HepG2 (cell line): ENCODE results near the gene DNPH1. TPM values are rescaled to one million over a fixed set of nuclear protein-coding genes. Genes with fewer than 3 reads are reported as not detected.

Experiments used
- BORCS8-MEF2B ChIP-seq: sonication (generic); formaldehyde crosslinking; IDR thresholded peaks from 2 replicates; pipeline ENCODE4 v1.8.0; 2022; ENCODE audit warnings: mild to moderate bottlenecking, missing genetic modification reagents
- ERF ChIP-seq: IDR thresholded peaks from 2 replicates; pipeline ENCODE4 v1.6.1; 2018; ENCODE audit warnings: missing biosample characterization, missing genetic modification reagents
- NFE2L1 ChIP-seq: sonication (generic); formaldehyde crosslinking; IDR thresholded peaks from 2 replicates; pipeline ENCODE4 v1.4.0; 2020; ENCODE audit warnings: missing genetic modification reagents, mild to moderate bottlenecking, borderline replicate concordance
- RXRA ChIP-seq: sonication (generic); formaldehyde crosslinking; IDR thresholded peaks from 2 replicates; pipeline ENCODE4 v1.5.1; 2020; ENCODE audit warnings: missing genetic modification reagents
- RXRB ChIP-seq: IDR thresholded peaks from 2 replicates; pipeline ENCODE4 v1.6.1; 2016; ENCODE audit warnings: borderline replicate concordance, missing genetic modification reagents, missing compliant biosample characterization
- SMAD3 ChIP-seq: sonication (generic); formaldehyde crosslinking; IDR thresholded peaks from 2 replicates; pipeline ENCODE4 v1.4.0; 2020; ENCODE audit warnings: missing genetic modification reagents
- SSRP1 ChIP-seq: IDR thresholded peaks from 2 replicates; pipeline ENCODE4 v1.6.1; 2016; ENCODE audit warnings: control low read depth
- TCF7 ChIP-seq: sonication (generic); IDR thresholded peaks from 2 replicates; pipeline ENCODE4 v1.6.1; 2016; ENCODE audit warnings: antibody characterized with exemption, low read depth
- ZFP37 ChIP-seq: sonication (generic); formaldehyde crosslinking; IDR thresholded peaks from 2 replicates; pipeline ENCODE4 v1.4.0; 2020; ENCODE audit warnings: missing genetic modification reagents, borderline replicate concordance
- ZFP82 ChIP-seq: sonication (generic); formaldehyde crosslinking; IDR thresholded peaks from 2 replicates; pipeline ENCODE4 v1.5.1; 2020; ENCODE audit warnings: mild to moderate bottlenecking, missing genetic modification reagents, borderline replicate concordance
- ZFP90 ChIP-seq: sonication (generic); formaldehyde crosslinking; IDR thresholded peaks from 2 replicates; pipeline ENCODE4 v1.8.0; 2022; ENCODE audit warnings: missing genetic modification reagents, mild to moderate bottlenecking, inconsistent platforms, borderline replicate concordance
- ZMAT3 ChIP-seq: sonication (generic); formaldehyde crosslinking; conservative IDR thresholded peaks from 2 replicates; pipeline ENCODE4 v1.7.0; 2021; ENCODE audit warnings: missing genetic modification reagents
- ZNF251 ChIP-seq: sonication (generic); formaldehyde crosslinking; IDR thresholded peaks from 2 replicates; pipeline ENCODE4 v1.9.0; 2021; ENCODE audit warnings: mild to moderate bottlenecking, missing genetic modification reagents
- ZNF33A ChIP-seq: sonication (generic); formaldehyde crosslinking; IDR thresholded peaks from 2 replicates; pipeline ENCODE4 v1.5.1; 2020; ENCODE audit warnings: missing genetic modification reagents, mild to moderate bottlenecking, moderate library complexity, borderline replicate concordance
- ZNF430 ChIP-seq: sonication (generic); formaldehyde crosslinking; IDR thresholded peaks from 2 replicates; pipeline ENCODE4 v1.9.0; 2021; ENCODE audit warnings: mild to moderate bottlenecking, missing genetic modification reagents
- ZNF572 ChIP-seq: sonication (generic); formaldehyde crosslinking; IDR thresholded peaks from 2 replicates; pipeline ENCODE4 v1.5.1; 2020; ENCODE audit warnings: mild to moderate bottlenecking, missing genetic modification reagents
- ZNF652 ChIP-seq: IDR thresholded peaks from 2 replicates; pipeline ENCODE4 v1.6.1; 2016; ENCODE audit warnings: low read depth, borderline replicate concordance
- ZNF782 ChIP-seq: sonication (generic); formaldehyde crosslinking; IDR thresholded peaks from 2 replicates; pipeline ENCODE4 v1.4.0; 2020; ENCODE audit warnings: missing genetic modification reagents, mild to moderate bottlenecking, borderline replicate concordance
- polyA plus RNA-seq, 8 experiments: library from polyadenylated mRNA; depleted of rRNA in 3 of 8; stranded (reverse) in 7 of 8; unstranded in 1 of 8; fragments of >200 nt; fragmentation: Illumina TruSeq in 4 of 8; extraction: Trizol in 4 of 8; gene quantifications; 2 replicates each; pipeline versions ENCODE4 v1.2.1 to v1.2.3, GENCODE V29; 2011 to 2016; ENCODE audit warnings: low read depth in 4 of 8, missing spikeins in 1 of 8, mixed read lengths in 1 of 8; ENCODE audit not compliant: insufficient read depth in 1 of 8
- total RNA-seq, 5 experiments: library from RNA; depleted of rRNA; stranded (reverse); fragments of >200 nt; fragmentation: Illumina TruSeq; extraction: Trizol; gene quantifications; 2 replicates each; pipeline ENCODE4 v1.2.3, GENCODE V29; 2016; ENCODE audit warnings: low read depth in 1 of 5
- TF ChIP-seq, protein P1 (sequence below): sonication (generic); formaldehyde crosslinking; IDR thresholded peaks from 2 replicates; pipeline ENCODE4 v1.4.0; 2020; ENCODE audit warnings: mild to moderate bottlenecking, missing genetic modification reagents
- TF ChIP-seq, protein P2 (sequence below): sonication (generic); formaldehyde crosslinking; conservative IDR thresholded peaks from 2 replicates; pipeline ENCODE4 v1.8.1; 2023; ENCODE audit warnings: missing genetic modification reagents
- TF ChIP-seq, protein P3 (sequence below), 2 experiments: sonication (generic) in 1 of 2; formaldehyde crosslinking in 1 of 2; IDR thresholded peaks; 2 replicates each; pipeline versions ENCODE4 v1.5.1 to v1.6.1; 2011 to 2020; ENCODE audit warnings: borderline replicate concordance in 1 of 2, low read depth in 1 of 2, low read length in 1 of 2, mild to moderate bottlenecking in 1 of 2, missing genetic modification reagents in 1 of 2, moderate library complexity in 1 of 2
- TF ChIP-seq, protein P4 (sequence below): sonication (generic); formaldehyde crosslinking; conservative IDR thresholded peaks from 2 replicates; pipeline ENCODE4 v1.8.0; 2022; ENCODE audit warnings: mild to moderate bottlenecking, moderate library complexity, missing genetic modification reagents
- TF ChIP-seq, protein P5 (sequence below): sonication (generic); formaldehyde crosslinking; IDR thresholded peaks from 2 replicates; pipeline ENCODE4 v1.4.0; 2020; ENCODE audit warnings: mild to moderate bottlenecking, missing genetic modification reagents

The DNPH1 gene
- total and polyA plus RNA-seq, 2 of the 13 experiments (the other 11 are each of a cell fraction or from before 2014, with no cell fraction given): 56.5 to 75.1 TPM

DNA sequence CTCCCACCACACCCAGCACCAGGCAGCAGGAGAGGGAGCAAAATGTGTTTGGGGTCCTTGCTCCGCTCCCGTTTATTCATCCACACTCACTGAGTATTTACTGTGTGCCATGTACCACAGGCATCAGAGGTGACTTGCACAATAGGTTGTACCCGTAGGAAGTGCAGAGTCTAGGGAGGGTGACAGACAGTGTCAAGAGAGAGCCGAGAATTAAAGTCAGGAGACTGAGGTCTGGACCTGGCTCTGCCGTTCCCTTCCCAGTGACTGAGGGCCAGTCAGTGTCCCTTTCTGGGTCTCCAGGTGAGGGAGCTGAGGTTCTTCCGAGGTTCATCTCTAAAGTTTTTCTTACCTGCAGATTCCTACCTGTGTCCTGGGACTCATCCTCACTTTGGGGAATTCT is 36.3 kb upstream of the DNPH1 start (continued):
- TF ChIP-seq, protein P1, sequence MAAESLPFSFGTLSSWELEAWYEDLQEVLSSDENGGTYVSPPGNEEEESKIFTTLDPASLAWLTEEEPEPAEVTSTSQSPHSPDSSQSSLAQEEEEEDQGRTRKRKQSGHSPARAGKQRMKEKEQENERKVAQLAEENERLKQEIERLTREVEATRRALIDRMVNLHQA (CRISPR knock-in tag): no peak
- TF ChIP-seq ZFP82 (CRISPR knock-in tag) (no peak), RXRB (CRISPR knock-in tag) (peak; percentile 45; the same call in 1 of the 2 replicates), ZNF782 (CRISPR knock-in tag) (no peak), RXRA (CRISPR knock-in tag) (peak; percentile 30; the same call in 1 of the 2 replicates), ZFP37 (CRISPR knock-in tag) (no peak), ZNF430 (CRISPR knock-in tag) (no peak), ZMAT3 (CRISPR knock-in tag) (no peak), ZNF251 (CRISPR knock-in tag) (no peak), ZNF572 (no peak), ZFP90 (CRISPR knock-in tag) (0 out of 2 replicates have a peak, but pooled peaks have one; percentile 5), TCF7 (no peak), ZNF652 (CRISPR knock-in tag) (no peak), NFE2L1 (CRISPR knock-in tag) (no peak), ZNF33A (CRISPR knock-in tag) (0 out of 2 replicates have a peak, but pooled peaks have one; percentile 43), ERF (CRISPR knock-in tag) (0 out of 2 replicates have a peak, but pooled peaks have one; percentile 42), SMAD3 (CRISPR knock-in tag) (peak; percentile 64; the same call in 1 of the 2 replicates), SSRP1 (CRISPR knock-in tag) (no peak), BORCS8-MEF2B (CRISPR knock-in tag) (0 out of 2 replicates have a peak, but pooled peaks have one; percentile 5)
- TF ChIP-seq, protein P2, sequence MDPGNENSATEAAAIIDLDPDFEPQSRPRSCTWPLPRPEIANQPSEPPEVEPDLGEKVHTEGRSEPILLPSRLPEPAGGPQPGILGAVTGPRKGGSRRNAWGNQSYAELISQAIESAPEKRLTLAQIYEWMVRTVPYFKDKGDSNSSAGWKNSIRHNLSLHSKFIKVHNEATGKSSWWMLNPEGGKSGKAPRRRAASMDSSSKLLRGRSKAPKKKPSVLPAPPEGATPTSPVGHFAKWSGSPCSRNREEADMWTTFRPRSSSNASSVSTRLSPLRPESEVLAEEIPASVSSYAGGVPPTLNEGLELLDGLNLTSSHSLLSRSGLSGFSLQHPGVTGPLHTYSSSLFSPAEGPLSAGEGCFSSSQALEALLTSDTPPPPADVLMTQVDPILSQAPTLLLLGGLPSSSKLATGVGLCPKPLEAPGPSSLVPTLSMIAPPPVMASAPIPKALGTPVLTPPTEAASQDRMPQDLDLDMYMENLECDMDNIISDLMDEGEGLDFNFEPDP (CRISPR knock-in tag): no peak
- TF ChIP-seq, protein P3, sequence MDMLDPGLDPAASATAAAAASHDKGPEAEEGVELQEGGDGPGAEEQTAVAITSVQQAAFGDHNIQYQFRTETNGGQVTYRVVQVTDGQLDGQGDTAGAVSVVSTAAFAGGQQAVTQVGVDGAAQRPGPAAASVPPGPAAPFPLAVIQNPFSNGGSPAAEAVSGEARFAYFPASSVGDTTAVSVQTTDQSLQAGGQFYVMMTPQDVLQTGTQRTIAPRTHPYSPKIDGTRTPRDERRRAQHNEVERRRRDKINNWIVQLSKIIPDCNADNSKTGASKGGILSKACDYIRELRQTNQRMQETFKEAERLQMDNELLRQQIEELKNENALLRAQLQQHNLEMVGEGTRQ (IDR thresholded peaks at IDR 0.05; ENCODE audit: low read depth, low read length): no peak
- TF ChIP-seq, protein P3 (CRISPR knock-in tag; IDR thresholded peaks at IDR 0.05; ENCODE audit: borderline replicate concordance): no peak
- TF ChIP-seq, protein P4, sequence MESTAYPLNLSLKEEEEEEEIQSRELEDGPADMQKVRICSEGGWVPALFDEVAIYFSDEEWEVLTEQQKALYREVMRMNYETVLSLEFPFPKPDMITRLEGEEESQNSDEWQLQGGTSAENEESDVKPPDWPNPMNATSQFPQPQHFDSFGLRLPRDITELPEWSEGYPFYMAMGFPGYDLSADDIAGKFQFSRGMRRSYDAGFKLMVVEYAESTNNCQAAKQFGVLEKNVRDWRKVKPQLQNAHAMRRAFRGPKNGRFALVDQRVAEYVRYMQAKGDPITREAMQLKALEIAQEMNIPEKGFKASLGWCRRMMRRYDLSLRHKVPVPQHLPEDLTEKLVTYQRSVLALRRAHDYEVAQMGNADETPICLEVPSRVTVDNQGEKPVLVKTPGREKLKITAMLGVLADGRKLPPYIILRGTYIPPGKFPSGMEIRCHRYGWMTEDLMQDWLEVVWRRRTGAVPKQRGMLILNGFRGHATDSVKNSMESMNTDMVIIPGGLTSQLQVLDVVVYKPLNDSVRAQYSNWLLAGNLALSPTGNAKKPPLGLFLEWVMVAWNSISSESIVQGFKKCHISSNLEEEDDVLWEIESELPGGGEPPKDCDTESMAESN (CRISPR knock-in tag): no peak
- TF ChIP-seq, protein P5, sequence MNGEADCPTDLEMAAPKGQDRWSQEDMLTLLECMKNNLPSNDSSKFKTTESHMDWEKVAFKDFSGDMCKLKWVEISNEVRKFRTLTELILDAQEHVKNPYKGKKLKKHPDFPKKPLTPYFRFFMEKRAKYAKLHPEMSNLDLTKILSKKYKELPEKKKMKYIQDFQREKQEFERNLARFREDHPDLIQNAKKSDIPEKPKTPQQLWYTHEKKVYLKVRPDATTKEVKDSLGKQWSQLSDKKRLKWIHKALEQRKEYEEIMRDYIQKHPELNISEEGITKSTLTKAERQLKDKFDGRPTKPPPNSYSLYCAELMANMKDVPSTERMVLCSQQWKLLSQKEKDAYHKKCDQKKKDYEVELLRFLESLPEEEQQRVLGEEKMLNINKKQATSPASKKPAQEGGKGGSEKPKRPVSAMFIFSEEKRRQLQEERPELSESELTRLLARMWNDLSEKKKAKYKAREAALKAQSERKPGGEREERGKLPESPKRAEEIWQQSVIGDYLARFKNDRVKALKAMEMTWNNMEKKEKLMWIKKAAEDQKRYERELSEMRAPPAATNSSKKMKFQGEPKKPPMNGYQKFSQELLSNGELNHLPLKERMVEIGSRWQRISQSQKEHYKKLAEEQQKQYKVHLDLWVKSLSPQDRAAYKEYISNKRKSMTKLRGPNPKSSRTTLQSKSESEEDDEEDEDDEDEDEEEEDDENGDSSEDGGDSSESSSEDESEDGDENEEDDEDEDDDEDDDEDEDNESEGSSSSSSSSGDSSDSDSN (CRISPR knock-in tag): peak; percentile 12
